IMR-90 (cell line): ENCODE measurements around the gene DIP2C. TPM values are rescaled to one million over a fixed set of nuclear protein-coding genes. Genes with fewer than 3 reads are reported as not detected.
A peak's percentile ranks its signal among the peaks of the same experiment; 100 is the strongest.

Experiments
- ATAC-seq: fragments of 200-7000 bp; cut with Tn5 transposase; 2 replicates; pipeline ENCODE4 v1.9.1; 2020; ENCODE audit warnings: low read depth, mild to moderate bottlenecking, moderate library complexity
- BruUV-seq: library from RNA; stranded (reverse); fragments of 400-500 nt; replicated peaks from 2 replicates; lab custom pipeline; 2021; lab: Mats Ljungman, UMichigan
- CTCF ChIA-PET: fragments of 300-600 bp; formaldehyde crosslinking; extraction: SDS; loops from one replicate; lab custom pipeline; 2021; ENCODE audit warnings: antibody characterized with exemption; lab: Yijun Ruan, JAX
- POLR2A ChIA-PET: fragments of 300-600 bp; sonication (Branson Sonifier 250); formaldehyde crosslinking; loops from one replicate; lab custom pipeline; 2022; ENCODE audit warnings: antibody characterized with exemption; ENCODE audit not compliant: unreplicated experiment; lab: Charles Lee
- DNase-seq: peaks from one replicate; pipeline ENCODE4 v3.0.0; 2013
- H2AFZ ChIP-seq: replicated peaks from 2 replicates; pipeline ENCODE3; 2013; ENCODE audit warnings: low read length, mild to moderate bottlenecking; ENCODE audit not compliant: poor library complexity
- H2AK5ac ChIP-seq: 2 replicates; pipeline ENCODE4 v1.6.1; 2013; ENCODE audit warnings: low read depth, low read length, inconsistent platforms
- H2AK9ac ChIP-seq: replicated peaks from 2 replicates; pipeline ENCODE3; 2013; ENCODE audit warnings: mild to moderate bottlenecking, low read depth, low read length, moderate library complexity; ENCODE audit not compliant: poor library complexity
- H2BK120ac ChIP-seq: 2 replicates; pipeline ENCODE4 v1.6.1; 2013; ENCODE audit warnings: low read depth, low read length, inconsistent platforms
- H2BK15ac ChIP-seq: 3 replicates; pipeline ENCODE4 v1.6.1; 2013; ENCODE audit warnings: low read depth, low read length, inconsistent platforms
- H2BK20ac ChIP-seq: 2 replicates; pipeline ENCODE4 v1.6.1; 2013; ENCODE audit warnings: low read depth, mild to moderate bottlenecking, inconsistent platforms, low read length, moderate library complexity
- H2BK5ac ChIP-seq: 2 replicates; pipeline ENCODE4 v1.6.1; 2013; ENCODE audit warnings: mild to moderate bottlenecking, low read depth, low read length, inconsistent platforms; ENCODE audit not compliant: poor library complexity, severe bottlenecking
- H3K14ac ChIP-seq: replicated peaks from 2 replicates; pipeline ENCODE4 v1.6.1; 2013; ENCODE audit warnings: low read depth, low read length, inconsistent platforms
- H3K18ac ChIP-seq: 2 replicates; pipeline ENCODE4 v1.6.1; 2013; ENCODE audit warnings: low read depth, low read length, control low read depth
- H3K23ac ChIP-seq: 2 replicates; pipeline ENCODE4 v1.6.1; 2013; ENCODE audit warnings: low read depth, low read length, inconsistent platforms
- H3K27ac ChIP-seq: 2 replicates; pipeline ENCODE4 v1.5.1; 2013; ENCODE audit warnings: mild to moderate bottlenecking, control low read depth, low read length; ENCODE audit not compliant: insufficient read depth
- H3K27me3 ChIP-seq: 2 replicates; pipeline ENCODE4 v1.6.1; 2013; ENCODE audit warnings: low read length; ENCODE audit not compliant: control insufficient read depth, insufficient read depth
- H3K36me3 ChIP-seq: 2 replicates; pipeline ENCODE4 v1.6.1; 2013; ENCODE audit warnings: low read length, mixed read lengths; ENCODE audit not compliant: control insufficient read depth, insufficient read depth
- H3K4ac ChIP-seq: 2 replicates; pipeline ENCODE4 v1.6.1; 2013; ENCODE audit warnings: low read depth, low read length, inconsistent platforms
- H3K4me1 ChIP-seq: 2 replicates; pipeline ENCODE4 v1.6.1; 2013; ENCODE audit warnings: low read length, mixed read lengths; ENCODE audit not compliant: control insufficient read depth, insufficient read depth
- H3K4me2 ChIP-seq: 2 replicates; pipeline ENCODE4 v1.6.1; 2013; ENCODE audit warnings: low read depth, mild to moderate bottlenecking, control low read depth, low read length, moderate library complexity
- H3K4me3 ChIP-seq: 2 replicates; pipeline ENCODE4 v1.5.1; 2013; ENCODE audit warnings: low read depth, mild to moderate bottlenecking, control low read depth, low read length, moderate library complexity; ENCODE audit not compliant: insufficient read depth
- H3K56ac ChIP-seq: 2 replicates; pipeline ENCODE4 v1.6.1; 2013; ENCODE audit warnings: low read length, inconsistent platforms; ENCODE audit not compliant: insufficient read depth; ENCODE audit errors: extremely low read depth
- H3K79me1 ChIP-seq, 2 experiments: 2 replicates each; pipeline ENCODE4 v1.6.1; 2013; ENCODE audit warnings: low read length in 2 of 2, inconsistent platforms in 1 of 2, low read depth in 1 of 2
- H3K9ac ChIP-seq: 2 replicates; pipeline ENCODE4 v1.6.1; 2013; ENCODE audit warnings: low read depth, low read length, control low read depth
- H3K9me1 ChIP-seq: 2 replicates; pipeline ENCODE4 v1.6.1; 2013; ENCODE audit warnings: low read length, inconsistent platforms; ENCODE audit not compliant: insufficient read depth
- H3K9me3 ChIP-seq: 2 replicates; pipeline ENCODE4 v1.6.1; 2013; ENCODE audit warnings: low read length; ENCODE audit not compliant: control insufficient read depth, insufficient read depth
- H4K20me1 ChIP-seq: 2 replicates; pipeline ENCODE4 v1.6.1; 2013; ENCODE audit warnings: low read length, inconsistent platforms; ENCODE audit not compliant: insufficient read depth
- H4K5ac ChIP-seq: 2 replicates; pipeline ENCODE4 v1.6.1; 2013; ENCODE audit warnings: mild to moderate bottlenecking, low read depth, low read length, control low read depth
- H4K8ac ChIP-seq, 2 experiments: 2 replicates each; pipeline ENCODE4 v1.6.1; 2013; ENCODE audit warnings: low read depth in 2 of 2, low read length in 2 of 2, control low read depth in 1 of 2, inconsistent platforms in 1 of 2
- H4K91ac ChIP-seq: 2 replicates; pipeline ENCODE4 v1.6.1; 2013; ENCODE audit warnings: low read depth, low read length, inconsistent platforms; ENCODE audit not compliant: insufficient read depth
- BHLHE40 ChIP-seq: fragments of 150-350 bp; IDR thresholded peaks from 2 replicates; pipeline ENCODE4 v1.6.1; 2016; ENCODE audit warnings: mild to moderate bottlenecking, low read depth, low read length
- CHD1 ChIP-seq: IDR thresholded peaks from 2 replicates; pipeline ENCODE4 v1.6.1; 2012; ENCODE audit warnings: low read depth, low read length, improper control_type of control experiment
- NFE2L2 ChIP-seq: fragments of 150-350 bp; IDR thresholded peaks from 2 replicates; pipeline ENCODE4 v1.6.1; 2016; ENCODE audit warnings: low read depth, mild to moderate bottlenecking, low read length
- WGBS, 2 experiments: methylation state at CpG; one replicate each; pipeline versions ENCODE4 v1.1.5 to v1.1.7; 2013; ENCODE audit warnings: missing lambda C conversion rate in 2 of 2; ENCODE audit not compliant: insufficient read length in 1 of 2; ENCODE audit errors: extremely low coverage in 2 of 2; 5-methylcytosine and 5-hydroxymethylcytosine counted together
- dilution Hi-C: fragments of 300-500 bp; cut with HindIII; formaldehyde crosslinking; loops from one replicate; pipeline ENCODE4 v1.14.3; 2018; ENCODE audit warnings: low sequenced_read_pairs; ENCODE audit not compliant: unreplicated experiment
- in situ Hi-C: fragments of 300-500 bp; cut with MboI; formaldehyde crosslinking; loops from 3 replicates; pipeline ENCODE4 v1.14.3; 2019; ENCODE audit warnings: low sequenced_read_pairs, inconsistent platforms, mixed read lengths
- intact Hi-C: fragments of 100-400 bp; cut with micrococcal nuclease; formaldehyde crosslinking; loops from 2 replicates; pipeline ENCODE4 v1.10.0; 2022
- polyA plus RNA-seq, 3 experiments: library from polyadenylated mRNA; depleted of rRNA; stranded (reverse); fragments of >200 nt; gene quantifications; 2 replicates each; pipeline ENCODE4 v1.2.3, GENCODE V29; 2012; ENCODE audit warnings: low replicate concordance in 1 of 3
- total RNA-seq: library from RNA; depleted of rRNA; stranded (reverse); fragments of >200 nt; gene quantifications from 2 replicates; pipeline ENCODE4 v1.2.3, GENCODE V29; 2012

The DIP2C gene
- total and polyA plus RNA-seq, 2 of the 4 experiments (the other 2 are of a cell fraction), result 8.6 to 17.3 TPM

DNA sequence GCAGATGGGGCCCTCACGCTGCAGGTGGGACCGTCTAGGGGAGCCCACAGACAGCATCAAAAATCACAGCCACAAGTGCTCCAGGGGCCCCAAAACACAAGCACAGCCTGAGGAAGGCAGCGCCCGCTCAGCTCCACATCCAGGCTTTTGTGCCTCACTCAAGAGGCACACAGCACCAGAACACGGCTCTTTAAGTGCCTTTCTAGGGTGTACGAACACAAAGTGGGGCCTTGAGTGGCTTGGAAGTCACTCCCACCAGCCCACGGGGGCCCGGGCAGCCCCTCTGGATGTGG, 65.2 kb downstream of the DIP2C start:
- 50% methylated on average over 6 of the region's 8 CpGs; no CpG with 5 or more reads in 1 of the 2 experiments for WGBS, 2 experiments
- dilution Hi-C loops, result no loop called here

More for the DNA sequence above, 65.2 kb downstream of the DIP2C start:
- Histone ChIP-seq H3K27me3 (no peaks in the 10 kb centered on the region), H3K9me1 (peaks cover 34% of the 10 kb centered on the region), H3K4me2 (0 out of 2 replicates have a peak overlapping the region, but pooled peaks have one; percentile 9), H3K9ac (0 out of 2 replicates have a peak overlapping the region, but pooled peaks have one; percentile 2), H3K4me3 (no peak overlapping the region), H4K8ac (peak overlapping the region in 1 of 2 experiments; percentile 56; a peak in 1 of 4 replicates), H3K79me1 (peaks cover 38 to 96% of the 10 kb centered on the region in 2 experiments), H2BK20ac (peak overlapping the region; percentile 86), H2AK9ac (peak overlapping the region; percentile 85), H4K5ac (peak overlapping the region; percentile 55; the same call in 1 of the 2 replicates), H2BK15ac (no peak overlapping the region), H3K27ac (peak overlapping the region; percentile 19; the same call in 1 of the 2 replicates), H3K23ac (peak overlapping the region; percentile 45; the same call in 1 of the 2 replicates), H3K36me3 (peaks cover 2% of the 10 kb centered on the region; the same call in 1 of the 2 replicates), H2BK120ac (peak overlapping the region; percentile 82), H2AFZ (peak overlapping the region; percentile 77), H3K14ac (peak overlapping the region; percentile 63; the same call in 1 of the 2 replicates), H4K91ac (peak overlapping the region; percentile 54; the same call in 1 of the 2 replicates), H3K4me1 (peaks cover 31% of the 10 kb centered on the region), H3K18ac (0 out of 2 replicates have a peak overlapping the region, but pooled peaks have one; percentile 26), H3K4ac (peak overlapping the region; percentile 91), H3K9me3 (no peaks in the 10 kb centered on the region), H2AK5ac (peak overlapping the region; percentile 79; the same call in 1 of the 2 replicates), H4K20me1 (peaks cover 67% of the 10 kb centered on the region), H3K56ac (no peak overlapping the region; the same call in 1 of the 2 replicates), H2BK5ac (peak overlapping the region; percentile 59)
- CTCF ChIA-PET, result no interaction called here
- DNase-seq (no peak), ATAC-seq (peak; percentile 24)
- TF ChIP-seq CHD1 (no peak), NFE2L2 (no peak), BHLHE40 (no peak)
- POLR2A ChIA-PET, result no interaction called here
- BruUV-seq, result no TSS peak
- intact Hi-C loops, result no loop called here
- in situ Hi-C loops, result no loop called here
